Breast epithelium (tissue), 4 donors: ENCODE results near the gene PAXX. TPM values are rescaled to one million over a fixed set of nuclear protein-coding genes. Genes with fewer than 3 reads are reported as not detected.

Experiments used
- DNase-seq, 2 donors: peaks; one replicate each; pipeline ENCODE4 v3.0.0-alpha.2; 2019; ENCODE audit warnings: low spot score in 2 of 2
- H3K27ac ChIP-seq, 2 donors: fragments of 200-600 bp; sonication (generic) in 1 of 2; one replicate each; pipeline ENCODE4 v1.5.1; 2016 to 2019; ENCODE audit warnings: mild to moderate bottlenecking in 1 of 2
- H3K27me3 ChIP-seq, 2 donors: fragments of 200-600 bp; sonication (generic) in 1 of 2; one replicate each; pipeline versions ENCODE4 v1.5.1 to v1.6.0; 2017 to 2019; ENCODE audit warnings: control low read depth in 1 of 2, mild to moderate bottlenecking in 1 of 2
- H3K36me3 ChIP-seq: fragments of 200-600 bp; one replicate; pipeline ENCODE4 v1.5.1; 2019
- H3K4me1 ChIP-seq, 2 donors: fragments of 200-600 bp; sonication (generic); one replicate each; pipeline ENCODE4 v1.5.1; 2016 to 2019; ENCODE audit warnings: control low read depth in 1 of 2
- H3K4me3 ChIP-seq, 3 donors: fragments of 200-600 bp; sonication (generic); 1 replicate in 2 of 3; 2 replicates in 1 of 3; pipeline ENCODE4 v1.5.1; 2016 to 2019; ENCODE audit warnings: mild to moderate bottlenecking in 3 of 3, moderate library complexity in 2 of 3
- H3K9me3 ChIP-seq, 2 donors: fragments of 200-600 bp; sonication (generic) in 1 of 2; one replicate each; pipeline ENCODE4 v1.5.1; 2016 to 2019; ENCODE audit warnings: control low read depth in 1 of 2
- CTCF ChIP-seq, 3 donors: fragments of 450-650 bp; IDR thresholded peaks; one replicate each; pipeline ENCODE4 v1.5.1; 2016 to 2017; ENCODE audit warnings: antibody characterized with exemption in 3 of 3, mild to moderate bottlenecking in 3 of 3, moderate library complexity in 3 of 3
- POLR2A ChIP-seq: fragments of 450-650 bp; IDR thresholded peaks from one replicate; pipeline ENCODE4 v1.6.1; 2016; ENCODE audit warnings: antibody characterized with exemption, mild to moderate bottlenecking, moderate library complexity
- POLR2AphosphoS5 ChIP-seq, 3 donors: sonication (generic); formaldehyde crosslinking; IDR thresholded peaks; one replicate each; pipeline ENCODE4 v1.6.1; 2017; ENCODE audit warnings: antibody characterized with exemption in 3 of 3
- intact Hi-C: fragments of 100-400 bp; cut with DNase I; formaldehyde crosslinking; loops from one replicate; pipeline ENCODE4 v1.15.1; 2023; ENCODE audit warnings: low total_unique reads
- total RNA-seq, 3 donors: library from RNA; depleted of rRNA; stranded (reverse); fragments of >200 nt; gene quantifications; one replicate each; pipeline ENCODE4 v1.1.0, GENCODE V29; 2016

The PAXX gene
- 10 to 100 TPM; 24.6 to 66.2 (median 49.2) TPM for total RNA-seq

- H3K27me3 ChIP-seq: no peaks in the 10 kb centered on the region
- DNase-seq: peak; percentile 86 to 92
- peaks cover 7 to 27% of the 10 kb centered on the region in 2 donors for H3K4me1 ChIP-seq
- no peaks in the 10 kb centered on the region for H3K9me3 ChIP-seq
- peak within 1 kb of the TSS; percentile 94 to 98 for H3K27ac ChIP-seq
- H3K36me3 ChIP-seq: no peaks in the 10 kb centered on the region
- TF ChIP-seq POLR2AphosphoS5 (IDR thresholded peaks at IDR 0.05): peak in 2 of 3 donors; percentile 2 to 34
- peak in 1 of 3 donors; percentile 15 for TF ChIP-seq CTCF (IDR thresholded peaks at IDR 0.05)
- no peak for TF ChIP-seq POLR2A
- H3K4me3 ChIP-seq: peak within 1 kb of the TSS; percentile 55 to 83 (median 79)
- intact Hi-C loops: no loop called here
These were observed at the start of gene PAXX for GRCh38 chr9:136991993-136992818. TSS of gene PAXX (plus strand) at chr9:136992422. CDS start at chr9:136992444, 22 bp downstream.

GRCh38 chr9:136942881-136943230 lies 49.4 kb upstream of the PAXX start:
- no peaks in the 10 kb centered on the region for H3K27me3 ChIP-seq
- intact Hi-C loops: loop anchor here (2.0 kb wide), 1 partner anchor 58 kb away; no protein-coding TSS in a partner anchor
- peaks cover 11% of the 10 kb centered on the region for H3K36me3 ChIP-seq
- no peak for DNase-seq
- no peaks in the 10 kb centered on the region for H3K9me3 ChIP-seq
- peaks cover 8 to 10% of the 10 kb centered on the region in 2 donors for H3K4me1 ChIP-seq
- H3K27ac ChIP-seq: no peak overlapping the region
- TF ChIP-seq POLR2AphosphoS5 (IDR thresholded peaks at IDR 0.05) (no peak), CTCF (IDR thresholded peaks at IDR 0.05) (no peak), POLR2A (no peak)
- H3K4me3 ChIP-seq: peak overlapping the region; percentile 62 to 91 (median 85)

- Histone ChIP-seq H3K27me3 (no peaks in the 10 kb centered on the region), H3K36me3 (peaks cover 11% of the 10 kb centered on the region), H3K4me1 (peaks cover 8 to 10% of the 10 kb centered on the region in 2 donors), H3K9me3 (no peaks in the 10 kb centered on the region), H3K27ac (peak overlapping the region; percentile 83 to 92), H3K4me3 (peak overlapping the region; percentile 62 to 91 (median 85))
- intact Hi-C loops: loop anchor here (2.0 kb wide), 1 partner anchor 59 kb away; no protein-coding TSS in a partner anchor
- no peak for TF ChIP-seq POLR2AphosphoS5 (IDR thresholded peaks at IDR 0.05)
- no peak for TF ChIP-seq CTCF (IDR thresholded peaks at IDR 0.05)
- no peak for TF ChIP-seq POLR2A
- no peak for DNase-seq
These were observed 48.7 kb upstream of the PAXX start for GRCh38 chr9:136943291-136944211.

GRCh38 chr9:136944212-136944518 lies 48.1 kb upstream of the PAXX start:
- Histone ChIP-seq H3K4me1 (peaks cover 8 to 12% of the 10 kb centered on the region in 2 donors), H3K4me3 (peak overlapping the region; percentile 62 to 91 (median 85)), H3K9me3 (no peaks in the 10 kb centered on the region), H3K27me3 (no peaks in the 10 kb centered on the region), H3K36me3 (peaks cover 11% of the 10 kb centered on the region), H3K27ac (peak overlapping the region; percentile 83 to 92)
- intact Hi-C loops: no loop called here
- TF ChIP-seq CTCF (IDR thresholded peaks at IDR 0.05) (no peak), POLR2A (no peak), POLR2AphosphoS5 (IDR thresholded peaks at IDR 0.05) (no peak)
- DNase-seq: no peak
